ENCODE data around the gene THAP3.
A peak's percentile ranks its signal among the peaks of the same experiment; 100 is the strongest.
"Not testable (repeated sequence)": the region's sequence is repeated elsewhere in the genome, so short reads cannot be mapped to it uniquely, and the experiment has no call there.

The THAP3 gene

DNA sequence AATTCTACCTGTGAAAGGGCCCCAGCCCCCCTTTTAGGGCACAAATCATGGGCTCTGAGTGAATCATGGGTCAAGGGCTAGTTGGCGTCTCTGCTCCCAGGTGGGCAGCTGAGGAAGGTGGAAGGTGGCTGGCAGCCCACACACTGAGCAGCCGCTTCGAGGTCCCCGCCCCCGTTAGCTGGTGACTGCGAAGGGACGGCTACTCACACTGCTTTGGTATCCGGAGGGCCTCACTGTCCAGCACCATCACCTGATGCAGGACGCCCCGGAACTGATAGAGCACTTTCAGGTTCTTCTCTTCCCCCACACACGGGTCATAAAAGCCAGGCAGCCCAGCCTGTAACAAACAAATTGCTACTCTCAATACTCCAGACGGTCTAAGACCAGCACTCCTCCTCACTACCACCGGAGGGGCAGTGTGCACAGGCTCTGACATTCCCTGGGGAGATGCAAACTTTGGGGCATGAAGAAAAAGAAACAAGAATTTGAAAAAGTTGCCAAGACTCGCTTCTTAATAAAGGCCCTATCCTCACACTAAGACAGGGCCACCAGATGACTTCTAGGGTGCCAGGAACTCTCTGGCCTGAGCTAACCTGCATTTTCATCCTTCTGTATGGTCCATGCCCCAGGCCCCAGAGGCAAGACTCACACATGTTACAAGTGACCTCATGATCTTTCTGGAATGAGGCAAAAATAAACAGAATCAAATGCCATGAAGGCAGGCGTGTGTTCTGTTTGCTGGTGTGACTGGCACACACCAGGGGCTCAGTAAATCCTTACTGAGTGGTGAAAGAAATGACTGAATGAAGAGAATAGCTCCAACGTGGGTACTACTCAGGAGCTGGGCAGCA lies 11.5 kb downstream of the THAP3 start:
- no peak for DNase-seq

DNA sequence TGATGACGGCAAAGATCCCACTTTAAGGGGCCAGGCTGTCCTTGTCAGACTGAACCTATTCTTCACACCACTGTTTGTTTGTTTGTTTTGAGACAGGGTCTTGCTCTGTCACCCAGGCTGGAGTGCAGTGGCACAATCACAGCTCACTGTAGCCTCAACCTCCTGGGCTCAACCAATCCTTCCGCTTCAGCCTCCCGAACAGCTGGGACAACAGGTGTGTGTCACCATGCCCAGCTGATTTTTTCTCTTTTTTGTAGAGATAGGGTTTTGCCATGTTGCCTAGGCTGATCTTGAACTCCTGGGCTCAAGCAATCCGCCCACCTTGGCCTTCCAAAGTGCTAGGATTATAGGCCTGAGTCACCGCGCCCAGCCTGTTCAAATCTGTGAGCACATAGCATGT lies 12.1 kb downstream of the THAP3 start:
- DNase-seq: not testable (repeated sequence)

DNA sequence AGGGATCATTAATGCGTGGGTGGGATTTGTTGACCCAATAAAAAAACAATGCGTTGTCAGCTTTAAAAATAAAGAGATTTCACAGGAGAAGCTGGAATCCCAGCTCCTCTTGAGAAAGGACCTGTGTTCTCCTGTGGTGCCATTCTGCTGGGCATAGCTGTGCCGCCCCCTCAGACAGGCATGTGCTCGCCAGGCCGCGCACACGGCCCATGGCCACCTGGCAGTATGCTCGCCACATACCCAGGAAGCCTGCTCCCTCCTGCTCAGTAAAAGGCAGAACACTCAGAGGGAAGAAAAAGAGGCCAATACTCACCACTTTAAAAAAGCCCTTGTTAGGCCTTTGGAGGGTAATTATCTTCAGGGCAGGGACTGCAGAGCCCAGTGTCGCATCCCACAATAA lies 13.1 kb downstream of the THAP3 start:
- DNase-seq: no peak

DNA sequence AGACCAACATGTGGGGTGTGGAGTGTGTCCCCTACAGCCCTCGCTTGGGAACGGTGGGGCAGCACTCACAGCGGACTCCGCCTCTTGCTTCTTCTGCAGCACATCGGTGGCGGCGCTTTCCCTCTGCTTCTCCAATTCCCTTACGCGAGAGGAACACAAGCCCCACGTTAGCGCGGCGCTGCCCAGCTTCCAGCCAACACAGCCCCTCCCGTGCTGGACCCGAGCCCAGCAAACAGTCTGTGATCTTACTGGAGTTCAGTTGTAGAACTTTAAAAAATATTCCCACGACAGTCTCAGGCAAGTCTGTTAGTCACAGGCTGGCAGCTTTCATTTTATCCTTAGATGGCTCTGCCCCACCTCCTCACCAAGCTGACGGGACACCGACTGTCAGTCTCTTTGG lies 13.6 kb downstream of the THAP3 start:
- DNase-seq: no peak

DNA sequence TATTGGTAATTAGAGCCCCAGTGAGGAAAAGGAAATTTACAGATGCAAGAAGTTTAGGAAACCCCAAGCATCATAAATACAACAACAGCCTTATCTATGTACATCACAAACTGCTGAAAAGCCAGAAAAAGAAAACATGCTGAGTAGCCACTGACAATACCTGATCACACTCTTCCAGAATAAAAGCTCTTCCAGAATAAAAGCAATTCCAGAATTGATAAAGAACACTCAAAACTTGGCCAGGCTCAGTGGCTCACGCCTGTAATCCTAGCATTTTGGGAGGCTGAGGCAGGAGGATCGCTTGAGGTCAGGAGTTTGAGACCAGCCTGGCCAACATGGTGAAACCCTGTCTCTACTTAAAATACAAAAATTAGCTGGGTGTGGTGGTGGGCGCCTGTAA lies 16.2 kb downstream of the THAP3 start:
- DNase-seq: not testable (repeated sequence)

DNA sequence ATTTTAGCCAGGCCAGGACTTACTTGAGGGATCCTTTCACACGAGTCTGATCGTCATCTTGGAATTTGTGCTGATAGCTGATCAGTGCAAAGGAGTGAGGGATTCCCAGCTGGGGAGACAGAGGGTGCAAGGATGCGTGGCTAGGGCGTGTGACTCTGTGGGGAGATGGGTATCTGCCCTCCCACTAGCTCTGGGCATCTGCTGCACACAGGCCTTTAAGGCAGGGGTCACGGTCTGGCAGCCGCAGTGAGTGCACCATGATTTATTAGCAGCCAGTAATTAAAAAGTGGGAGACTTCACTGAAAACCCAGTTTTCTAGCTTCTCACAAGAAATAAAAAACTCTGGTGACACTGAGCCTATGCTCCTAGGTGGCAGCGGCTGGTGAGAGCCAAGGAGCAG lies 20.4 kb downstream of the THAP3 start:
- DNase-seq: no peak

DNA sequence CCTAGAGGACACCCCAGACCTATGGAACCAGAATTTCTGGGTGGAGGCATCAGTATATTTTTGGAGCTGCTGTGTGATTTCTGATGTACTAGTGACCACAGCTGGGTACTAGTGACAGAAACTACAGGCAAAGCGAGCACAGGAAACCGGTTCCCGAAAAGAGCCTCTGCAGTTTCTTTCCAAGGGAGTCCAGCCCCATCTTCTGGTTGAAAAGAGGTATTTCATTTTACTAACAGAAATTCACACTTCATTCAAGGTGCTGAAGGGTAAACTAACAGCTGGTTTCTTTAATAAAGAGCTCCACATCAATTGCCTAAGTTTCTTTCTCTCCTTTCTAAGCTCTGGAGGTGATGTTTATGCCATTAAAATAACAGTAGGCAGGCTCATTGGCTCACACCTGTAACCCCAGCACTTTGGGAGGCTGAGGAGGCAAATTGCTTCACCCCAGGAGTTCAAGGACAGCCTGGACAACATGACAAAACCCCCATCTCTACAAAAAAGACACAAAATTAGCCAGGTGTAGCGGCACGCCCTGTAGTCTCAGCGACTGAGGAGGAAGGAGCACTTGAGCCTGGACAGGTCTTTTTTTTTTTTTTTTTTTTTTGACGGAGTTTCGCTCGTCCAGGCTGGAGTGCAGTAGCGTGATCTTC lies 22.0 kb downstream of the THAP3 start:
- DNase-seq: peak; percentile 25

DNA sequence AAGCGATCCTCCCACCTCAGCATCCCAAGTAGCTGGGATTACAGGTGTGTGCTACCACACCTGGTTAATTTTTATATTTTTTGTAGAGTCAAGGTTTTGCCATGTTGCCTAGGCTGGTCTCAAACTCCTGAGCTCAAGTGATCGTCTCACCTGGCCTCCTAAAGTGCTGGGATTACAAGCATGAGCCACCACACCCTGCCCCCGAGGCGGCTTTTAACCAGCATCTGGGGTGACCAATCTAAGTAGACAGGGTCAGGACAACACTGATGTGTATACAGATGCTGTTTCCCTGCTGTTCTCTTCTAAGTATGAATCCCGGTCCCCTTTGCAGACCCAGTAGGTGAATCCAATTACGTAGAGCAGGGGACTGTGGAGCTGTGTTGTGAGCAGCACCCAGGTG lies 23.9 kb downstream of the THAP3 start:
- DNase-seq: no peak

DNA sequence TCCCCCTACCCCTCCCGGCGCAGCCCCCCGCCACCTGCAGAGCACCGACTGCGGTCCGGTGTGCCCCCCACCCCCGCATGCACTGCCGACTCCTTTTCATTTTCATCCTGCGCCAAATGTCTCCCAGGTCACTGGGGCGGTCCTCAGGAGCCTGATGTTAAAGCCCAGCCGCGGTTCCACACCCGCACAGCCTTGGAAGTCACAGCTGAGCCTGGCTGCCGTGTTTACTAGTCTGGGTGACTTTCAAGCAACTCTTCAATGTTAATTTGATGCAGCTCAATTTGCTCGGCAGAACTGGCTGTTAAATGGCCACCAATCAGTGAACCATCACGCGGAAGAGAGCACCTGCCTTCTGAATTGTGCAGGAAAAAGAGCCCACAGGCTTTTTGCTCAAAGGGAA lies 27.2 kb downstream of the THAP3 start:
- DNase-seq: no peak

DNA sequence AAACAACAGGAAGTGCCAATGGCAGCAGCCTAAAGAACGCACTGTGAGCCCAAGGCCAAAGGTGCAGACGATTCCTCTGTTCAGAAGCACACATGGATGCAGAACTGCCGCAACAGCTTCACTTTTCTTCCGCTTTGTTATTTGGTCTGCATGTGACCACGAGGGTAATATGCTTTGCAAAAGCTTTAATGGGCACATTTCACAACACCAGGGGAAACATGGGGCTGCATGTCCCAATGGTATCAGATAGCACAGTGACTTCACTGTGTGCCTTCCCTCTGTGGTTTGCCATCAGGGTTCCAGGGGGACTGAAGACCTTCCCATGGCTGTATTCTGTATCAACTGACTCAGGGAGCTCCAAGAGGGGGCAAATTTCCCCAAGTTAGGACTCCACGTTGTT lies 28.3 kb downstream of the THAP3 start:
- no peak for DNase-seq

DNA sequence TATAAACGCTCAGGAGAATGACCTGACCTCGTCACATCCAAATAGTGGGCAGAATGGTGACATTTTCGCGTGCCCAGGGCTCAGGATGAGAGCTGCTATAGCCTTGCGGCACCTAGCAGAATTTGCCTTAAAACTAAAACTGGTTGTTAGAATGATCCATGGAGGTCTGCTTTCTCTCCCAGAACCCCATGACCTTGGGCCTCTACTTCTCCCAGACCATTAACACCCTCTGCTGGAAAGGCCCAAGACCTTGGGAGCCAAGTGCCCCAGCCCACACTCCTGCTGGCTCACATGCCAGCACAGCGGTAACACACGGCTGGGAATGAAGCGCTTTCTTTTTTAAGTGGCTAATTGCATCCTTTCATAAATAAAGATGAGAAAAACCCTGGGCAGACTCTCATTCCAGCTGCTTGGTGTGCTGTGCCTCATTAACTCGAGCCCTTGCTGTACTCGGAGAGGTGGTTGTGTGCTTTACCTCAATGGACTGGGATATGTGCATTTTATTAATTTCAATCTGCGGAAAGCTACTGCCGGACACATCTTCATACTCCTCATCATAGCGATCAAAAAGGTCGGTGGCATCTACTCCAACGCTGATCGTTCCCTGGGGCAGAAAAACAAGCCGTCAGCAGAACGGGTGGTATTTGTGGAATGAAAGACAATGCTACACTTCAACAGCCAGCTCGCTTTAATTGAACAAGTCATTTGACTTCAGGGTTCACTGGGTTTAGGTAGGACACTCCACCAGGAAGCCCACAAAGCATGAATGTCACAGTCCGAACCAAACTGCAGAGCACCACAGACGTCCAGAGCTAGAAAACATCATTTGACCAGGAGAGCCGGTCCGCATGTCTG lies 29.0 kb downstream of the THAP3 start:
- DNase-seq: no peak

DNA sequence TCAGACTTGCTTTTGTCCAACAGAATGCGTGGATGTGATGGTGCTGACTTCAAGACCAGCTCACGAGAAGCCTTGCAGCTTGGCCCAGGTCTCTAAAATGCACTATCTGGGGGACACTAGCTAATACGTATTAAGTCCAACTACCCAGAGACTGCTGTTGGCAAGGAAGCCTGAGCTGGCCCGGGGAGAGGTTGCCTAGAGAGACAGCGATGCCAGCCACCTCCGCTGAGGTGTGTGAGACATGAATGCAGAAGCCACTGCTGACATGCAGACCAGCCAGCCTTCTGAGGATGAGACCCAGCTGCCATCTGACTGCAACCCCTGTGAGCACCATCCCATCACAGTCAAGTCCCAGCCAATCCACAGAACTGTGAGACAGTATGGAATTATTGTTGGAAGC lies 32.5 kb downstream of the THAP3 start:
- no peak for DNase-seq

DNA sequence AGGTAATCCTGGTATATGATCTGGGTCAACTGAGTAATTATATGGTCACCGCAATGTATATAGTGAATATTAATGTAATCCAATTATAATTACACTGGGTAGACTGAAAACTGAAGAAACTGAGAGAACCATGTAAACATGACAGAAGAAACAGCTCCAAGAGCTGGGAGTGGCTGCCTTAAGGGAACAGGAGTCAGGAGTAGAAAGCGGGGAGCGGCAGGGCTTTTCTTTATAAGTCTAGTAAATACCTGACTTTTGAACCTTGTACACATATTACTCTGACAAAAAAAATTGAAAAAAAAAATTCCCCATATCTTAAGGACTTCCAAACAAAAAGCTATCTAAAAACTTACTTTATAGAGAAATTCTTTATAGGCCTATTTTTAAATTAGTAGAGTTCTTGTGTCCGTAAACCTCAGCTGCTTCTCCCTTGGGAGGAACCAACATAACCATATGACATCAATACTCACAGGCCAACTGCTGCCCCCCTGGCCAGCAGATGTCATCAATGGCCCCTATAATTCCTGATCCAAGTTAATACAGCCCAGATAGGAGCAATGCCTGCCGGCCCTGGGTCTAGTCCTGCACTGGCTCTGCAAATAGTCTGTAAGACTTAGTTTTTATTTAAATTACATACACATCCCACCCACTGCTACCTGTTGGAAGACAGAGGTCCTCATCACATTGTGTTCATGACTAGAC lies 33.8 kb downstream of the THAP3 start:
- no peak for DNase-seq

DNA sequence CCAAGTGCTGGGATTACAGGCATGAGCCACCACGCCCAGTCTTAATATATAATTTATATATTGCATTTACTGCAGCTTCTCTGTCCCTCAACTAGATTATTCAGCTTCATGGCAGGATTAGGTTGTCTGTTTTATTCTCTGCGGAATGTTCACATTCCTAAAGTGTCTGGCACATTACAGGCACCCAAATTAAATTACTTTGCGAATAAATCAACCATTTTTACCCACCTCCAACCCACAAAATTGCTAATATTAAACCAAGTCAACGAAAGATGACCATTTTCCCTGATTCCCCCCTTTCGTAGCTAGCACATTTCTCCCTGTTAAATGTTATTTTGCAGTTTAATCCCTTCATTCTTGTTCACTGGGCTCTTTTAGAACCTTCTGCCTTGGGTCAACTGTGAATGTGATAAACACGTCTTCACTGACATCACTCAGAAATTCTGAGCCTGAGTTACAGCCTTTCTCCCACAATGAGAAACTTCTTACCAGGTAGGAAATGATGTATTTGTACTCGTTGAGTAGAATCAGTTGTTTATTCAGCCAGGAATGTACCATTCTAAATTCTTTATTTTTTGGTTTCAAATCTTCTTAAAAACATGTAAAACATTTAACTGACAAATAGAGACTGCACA lies 35.9 kb downstream of the THAP3 start:
- DNase-seq: no peak

DNA sequence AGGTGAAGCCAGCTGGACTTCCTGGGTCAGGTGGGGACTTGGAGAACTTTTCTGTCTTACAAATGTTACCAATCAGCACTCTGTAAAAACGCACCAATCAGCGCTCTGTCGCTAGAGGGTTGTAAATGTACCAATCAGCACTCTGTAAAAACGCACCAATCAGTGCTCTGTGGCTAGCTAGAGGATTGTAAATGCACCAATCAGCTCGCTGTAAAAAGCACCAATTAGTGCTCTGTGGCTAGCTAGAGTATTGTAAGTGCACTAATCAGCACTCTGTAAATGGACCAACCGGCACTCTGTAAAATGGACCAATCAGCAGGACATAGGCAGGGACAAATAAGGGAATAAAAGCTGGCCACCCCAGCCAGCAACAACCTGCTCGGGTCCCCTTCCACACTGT lies 37.8 kb downstream of the THAP3 start:
- not testable (repeated sequence) for DNase-seq

DNA sequence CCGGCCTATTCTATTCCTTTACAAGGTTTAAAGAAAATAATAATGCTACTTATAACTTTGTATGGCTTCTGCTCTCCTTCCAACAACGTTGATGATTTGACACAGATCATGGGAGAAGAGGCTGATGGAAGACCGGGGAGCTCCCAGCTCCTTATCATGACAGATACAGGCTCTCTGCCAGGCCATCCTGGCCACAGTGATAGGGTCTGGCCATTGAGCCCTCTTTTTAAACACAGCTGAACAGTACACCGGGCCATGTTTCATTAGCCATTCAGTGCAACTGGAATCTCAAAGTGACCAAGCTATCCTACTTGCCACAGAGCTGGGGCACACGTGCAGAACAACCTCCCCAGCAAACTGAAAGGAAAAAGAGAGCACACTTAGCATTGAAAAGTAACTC lies 42.0 kb downstream of the THAP3 start:
- DNase-seq: no peak

DNA sequence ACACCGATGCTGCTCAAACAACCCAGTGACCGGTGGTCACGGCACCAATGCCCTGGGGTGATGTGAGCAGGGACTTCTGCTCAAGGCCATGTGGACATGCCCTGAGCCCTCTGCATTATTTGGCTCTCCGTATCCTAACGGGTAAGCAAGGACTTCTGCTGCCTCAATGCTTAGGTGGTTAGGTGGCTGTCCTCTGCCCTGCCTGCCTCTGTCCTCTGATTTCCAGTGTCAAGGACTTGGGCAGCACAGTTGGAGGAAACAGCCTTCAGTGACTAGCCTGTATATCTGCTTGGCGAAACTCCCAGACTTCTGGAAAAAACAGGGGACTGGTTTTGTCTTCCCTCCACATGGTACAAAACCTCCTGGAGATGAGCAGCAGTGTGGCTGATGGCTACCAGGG lies 42.5 kb downstream of the THAP3 start:
- DNase-seq: no peak

DNA sequence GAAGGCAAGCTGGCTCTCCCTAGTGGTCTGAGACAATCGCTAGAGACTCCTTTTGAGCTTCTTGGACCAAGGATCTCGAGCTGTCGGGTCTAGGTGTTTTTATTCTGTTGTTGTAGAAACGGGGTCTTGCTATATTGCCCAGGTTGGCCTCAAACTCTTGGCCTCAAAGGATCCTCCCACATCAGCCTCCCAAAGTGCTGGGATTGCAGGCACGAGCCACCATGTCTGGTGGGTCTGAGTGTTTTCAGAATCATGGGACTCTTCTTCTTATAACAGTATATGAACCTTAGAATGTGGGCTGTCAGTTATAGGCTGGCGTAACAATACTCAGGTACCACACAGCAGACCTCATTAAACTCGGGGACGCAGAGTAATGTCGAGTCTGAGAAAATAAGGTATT lies 43.8 kb downstream of the THAP3 start:
- no peak for DNase-seq

DNA sequence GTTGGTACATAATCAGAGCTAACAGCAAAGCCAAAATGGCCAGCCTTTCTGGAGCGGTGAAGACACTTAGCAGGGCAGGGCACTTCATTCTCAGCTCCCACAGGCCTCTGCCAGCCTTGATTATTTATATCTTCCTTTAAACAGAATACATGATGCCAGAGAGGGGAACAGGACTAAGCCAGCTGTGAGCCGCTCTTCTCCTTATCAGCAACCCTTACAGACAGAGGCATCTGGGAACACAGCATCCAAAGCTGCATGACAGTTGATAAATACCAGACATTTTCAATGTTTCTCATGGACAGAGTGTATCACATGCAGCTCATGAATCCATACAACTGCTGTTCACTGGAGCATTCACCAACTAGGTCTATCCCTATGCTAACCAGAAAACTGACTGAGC lies 47.9 kb downstream of the THAP3 start:
- no peak for DNase-seq

DNA sequence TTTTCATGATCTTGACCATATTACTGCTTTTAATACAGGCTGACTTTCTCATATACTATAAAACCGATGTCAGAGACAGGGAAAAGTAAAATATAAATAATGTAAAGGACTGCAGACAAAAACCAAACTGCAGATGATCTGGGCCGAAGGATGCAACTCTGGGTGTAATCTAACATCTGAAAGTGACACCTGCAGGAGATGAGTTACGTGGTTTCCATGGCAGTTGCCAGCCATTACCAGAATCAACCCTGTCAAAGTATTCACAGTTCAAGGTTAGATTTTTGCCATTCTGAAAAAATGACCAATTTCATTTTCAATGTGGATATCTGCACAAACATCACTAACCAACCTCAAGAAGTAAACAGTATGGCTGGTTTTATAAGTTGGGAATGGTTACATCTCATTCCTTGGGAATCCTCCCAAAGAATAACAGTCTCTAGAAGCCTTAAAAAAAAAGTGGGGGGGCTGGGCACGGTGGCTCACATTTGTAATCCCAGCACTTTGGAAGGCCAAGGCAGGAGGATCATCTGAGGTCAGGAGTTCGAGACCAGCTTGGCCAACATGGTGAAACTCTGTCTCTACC lies 49.2 kb downstream of the THAP3 start:
- no peak for DNase-seq

DNA sequence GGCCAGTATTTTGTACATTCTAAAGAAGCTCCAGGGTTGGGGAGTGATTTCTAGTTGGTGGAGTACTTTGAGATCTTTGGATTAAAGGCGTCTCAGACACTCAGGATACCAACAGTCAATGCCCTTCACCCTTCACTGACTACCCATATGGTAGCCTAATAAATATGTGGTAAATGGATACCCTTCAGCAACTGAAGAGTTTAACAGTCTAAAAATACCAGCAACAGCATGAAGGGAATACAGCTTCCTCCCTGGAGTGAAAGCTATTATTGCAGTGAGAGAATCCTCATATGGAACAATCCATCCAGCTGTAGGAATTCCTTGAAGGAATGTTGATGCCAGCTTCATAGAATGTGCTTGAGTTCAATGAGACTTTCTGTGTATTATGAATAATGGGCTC lies 50.1 kb downstream of the THAP3 start:
- no peak for DNase-seq

DNA sequence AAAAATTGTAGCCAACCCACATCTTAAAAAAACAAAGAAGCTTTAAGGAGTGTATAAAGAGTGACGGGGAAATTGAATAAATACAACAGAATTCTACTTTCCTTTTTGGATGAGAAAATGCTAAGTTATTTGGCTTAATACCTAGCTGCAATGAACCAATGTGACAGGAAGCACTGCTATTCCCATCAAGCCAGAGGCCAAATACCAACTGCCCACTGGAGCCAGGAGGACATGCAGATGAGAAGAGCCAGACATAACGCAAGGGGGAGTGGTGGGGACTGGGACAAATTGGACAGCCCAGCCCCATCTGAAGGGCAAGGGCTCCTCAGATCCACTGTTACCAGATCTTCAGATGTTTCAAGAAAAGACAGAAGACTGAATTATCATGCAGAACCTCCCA lies 51.3 kb downstream of the THAP3 start:
- DNase-seq: no peak
